NB4 (cell line): ENCODE measurements around the gene TVP23B.
"Not testable (repeated sequence)": the region's sequence is repeated elsewhere in the genome, so short reads cannot be mapped to it uniquely, and the experiment has no call there.

Source experiments
- MYC ChIP-seq: IDR thresholded peaks from 2 replicates; pipeline ENCODE4 v1.6.1; 2011; ENCODE audit warnings: low read depth, low read length
- POLR2A ChIP-seq: IDR thresholded peaks from 2 replicates; pipeline ENCODE4 v1.6.1; 2011; ENCODE audit warnings: mild to moderate bottlenecking; ENCODE audit not compliant: insufficient read length; ENCODE audit errors: extremely low read depth
- TF ChIP-seq, protein P1 (sequence below): IDR thresholded peaks from one replicate; pipeline ENCODE4 v1.5.1; 2012; ENCODE audit warnings: low read depth, low read length
- TF ChIP-seq, protein P2 (sequence below): IDR thresholded peaks from 2 replicates; pipeline ENCODE4 v1.6.1; 2011; ENCODE audit warnings: low read depth, low read length

DNA sequence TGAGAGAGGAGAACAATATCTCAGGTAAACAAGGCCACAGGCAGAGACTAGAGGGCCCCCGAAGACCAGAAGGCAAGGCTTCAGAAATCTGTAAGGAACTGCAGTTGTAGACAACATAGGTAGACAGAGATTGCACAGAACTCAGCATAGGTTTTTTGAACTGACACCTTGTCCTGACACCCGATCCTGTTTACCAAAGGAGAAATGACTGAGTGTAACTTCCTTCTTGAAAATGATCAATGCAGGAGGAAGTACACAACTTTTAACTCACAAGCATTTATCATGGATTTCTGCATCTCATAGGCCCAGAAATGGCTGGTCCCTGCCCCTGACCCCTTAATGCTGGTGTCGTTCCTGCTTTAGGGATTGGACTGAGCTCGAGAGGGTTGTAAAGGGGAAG is 36.3 kb upstream of the TVP23B start:
- not testable (repeated sequence) for TF ChIP-seq POLR2A, MYC
- TF ChIP-seq, protein P1, sequence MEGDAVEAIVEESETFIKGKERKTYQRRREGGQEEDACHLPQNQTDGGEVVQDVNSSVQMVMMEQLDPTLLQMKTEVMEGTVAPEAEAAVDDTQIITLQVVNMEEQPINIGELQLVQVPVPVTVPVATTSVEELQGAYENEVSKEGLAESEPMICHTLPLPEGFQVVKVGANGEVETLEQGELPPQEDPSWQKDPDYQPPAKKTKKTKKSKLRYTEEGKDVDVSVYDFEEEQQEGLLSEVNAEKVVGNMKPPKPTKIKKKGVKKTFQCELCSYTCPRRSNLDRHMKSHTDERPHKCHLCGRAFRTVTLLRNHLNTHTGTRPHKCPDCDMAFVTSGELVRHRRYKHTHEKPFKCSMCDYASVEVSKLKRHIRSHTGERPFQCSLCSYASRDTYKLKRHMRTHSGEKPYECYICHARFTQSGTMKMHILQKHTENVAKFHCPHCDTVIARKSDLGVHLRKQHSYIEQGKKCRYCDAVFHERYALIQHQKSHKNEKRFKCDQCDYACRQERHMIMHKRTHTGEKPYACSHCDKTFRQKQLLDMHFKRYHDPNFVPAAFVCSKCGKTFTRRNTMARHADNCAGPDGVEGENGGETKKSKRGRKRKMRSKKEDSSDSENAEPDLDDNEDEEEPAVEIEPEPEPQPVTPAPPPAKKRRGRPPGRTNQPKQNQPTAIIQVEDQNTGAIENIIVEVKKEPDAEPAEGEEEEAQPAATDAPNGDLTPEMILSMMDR, result not testable (repeated sequence)
- TF ChIP-seq, protein P2, sequence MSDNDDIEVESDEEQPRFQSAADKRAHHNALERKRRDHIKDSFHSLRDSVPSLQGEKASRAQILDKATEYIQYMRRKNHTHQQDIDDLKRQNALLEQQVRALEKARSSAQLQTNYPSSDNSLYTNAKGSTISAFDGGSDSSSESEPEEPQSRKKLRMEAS, result not testable (repeated sequence)
